Measurements from ENCODE around the gene ELOB. TPM values are rescaled to one million over a fixed set of nuclear protein-coding genes. Genes with fewer than 3 reads are reported as not detected.

ELOB gene
- total RNA-seq, 1 experiment from 2014 or later = 319 TPM

GRCh38 chr16:2748757-2749455 lies 28.2 kb downstream of the ELOB start:
- Histone ChIP-seq H2BK15ac (ENCODE audit: low read depth, low read length) (no peak overlapping the region), H2BK120ac (ENCODE audit: low read depth, low read length, poor library complexity, severe bottlenecking) (no peak overlapping the region), H3K56ac (ENCODE audit: insufficient read length, low read depth, low read length) (no peak overlapping the region), H3K4ac (ENCODE audit: low read depth, low read length) (no peak overlapping the region), H2AK5ac (ENCODE audit: insufficient read length, low read length) (no peak overlapping the region), H4K20me1 (ENCODE audit: control insufficient read depth, insufficient read depth, insufficient read length) (no peaks in the 10 kb centered on the region), H3K23me2 (ENCODE audit: insufficient read length, low read depth, low read length, poor library complexity, severe bottlenecking) (peaks cover 8% of the 10 kb centered on the region), H3K14ac (ENCODE audit: insufficient read depth, low read length) (no peak overlapping the region), H4K91ac (ENCODE audit: insufficient read length, low read depth, low read length) (no peak overlapping the region), H3K4me1 (ENCODE audit: insufficient read depth, low read length) (no peaks in the 10 kb centered on the region; the same call in 1 of the 2 replicates), H3K9me3 (ENCODE audit: control insufficient read depth, low read depth, low read length) (no peaks in the 10 kb centered on the region), H2AFZ (ENCODE audit: low read length) (no peak overlapping the region), H3K18ac (ENCODE audit: insufficient read length, low read depth, low read length) (no peak overlapping the region), H3K9ac (ENCODE audit: extremely low read depth, insufficient read length, low read length) (no peak overlapping the region), H3K23ac (ENCODE audit: insufficient read length, low read depth, low read length) (no peak overlapping the region), H3K79me1 (ENCODE audit: insufficient read depth, low read depth, low read length, poor library complexity, severe bottlenecking) (no peaks in the 10 kb centered on the region), H3K27me3 (ENCODE audit: insufficient read depth, low read length) (no peaks in the 10 kb centered on the region), H4K5ac (ENCODE audit: insufficient read length, low read depth, low read length) (no peak overlapping the region), H4K8ac (replicated peaks; ENCODE audit: insufficient read length, low read depth, low read length) (no peak overlapping the region), H3K4me2 (ENCODE audit: insufficient read depth, insufficient read length, low read length) (no peak overlapping the region), H3K27ac (ENCODE audit: insufficient read length, low read depth, low read length) (no peak overlapping the region), H2BK5ac (ENCODE audit: insufficient read length, low read length) (no peak overlapping the region), H3K79me2 (ENCODE audit: insufficient read depth, low read length) (peaks cover 7% of the 10 kb centered on the region), H2BK20ac (ENCODE audit: low read depth, low read length, poor library complexity, severe bottlenecking) (no peak overlapping the region), H2BK12ac (ENCODE audit: insufficient read length, low read depth, low read length) (no peak overlapping the region), H3T11ph (ENCODE audit: low read length) (no peak overlapping the region)
- Mint-ChIP-seq H3K27me3 (ENCODE audit: low read depth) (peaks cover 2% of the 10 kb centered on the region; the same call in 1 of the 2 replicates), H3K4me3 (no peak overlapping the region), H3K4me1 (peaks cover 14 to 17% of the 10 kb centered on the region in 2 experiments), H3K27ac (no peak overlapping the region; a peak in 1 of 7 replicates), H3K9me3 (peaks cover 0 to 3% of the 10 kb centered on the region in 2 experiments; a peak in 1 of 5 replicates), H3K36me3 (ENCODE audit: insufficient read depth in 1 of 3, low read depth in 3 of 3) (peaks cover 16 to 20% (median 20%) of the 10 kb centered on the region in 3 experiments)
- TF ChIP-seq CTCF (conservative IDR thresholded peaks at IDR 0.05) = no peak
- DNase-seq = no peak
- WGBS (ENCODE audit: extremely low coverage, insufficient read length, low lambda C conversion rate) = no CpG with 5 or more reads among the region's 7 CpGs
